ENCODE measurements around the gene DHRS11. TPM values are rescaled to one million over a fixed set of nuclear protein-coding genes. Genes with fewer than 3 reads are reported as not detected.

The DHRS11 gene
- total and polyA plus RNA-seq, 2 of the 8 experiments (the other 6 are each of a cell fraction or from before 2014, with no cell fraction given): 29.5 to 63.3 TPM

GRCh38 chr17:36645422-36645821 is 53.7 kb downstream of the DHRS11 start (continued):
- TF ChIP-seq CTBP2 (IDR thresholded peaks at IDR 0.05; ENCODE audit: borderline replicate concordance, insufficient read depth, insufficient read length, low read length): no peak
- TF ChIP-seq TCF12 (IDR thresholded peaks at IDR 0.05; ENCODE audit: low read depth, low read length): no peak
- TF ChIP-seq CHD1 (IDR thresholded peaks at IDR 0.05; ENCODE audit: low read depth, low read length): no peak
- no peak for TF ChIP-seq JUND (IDR thresholded peaks at IDR 0.05; ENCODE audit: low read length)
